Progenitor cell of endocrine pancreas (in vitro differentiated cells): Measurements from ENCODE around the gene AHRR. TPM values are rescaled to one million over a fixed set of nuclear protein-coding genes. Genes with fewer than 3 reads are reported as not detected.

Experiments
- DNase-seq: peaks from one replicate; pipeline ENCODE4 v3.0.0; 2021; ENCODE audit warnings: low spot score; ENCODE audit not compliant: unreplicated experiment
- H3K27ac Mint-ChIP-seq: 2 replicates; pipeline ENCODE4 v1.8.0; 2021; ENCODE audit warnings: mild to moderate bottlenecking, moderate library complexity, mixed read lengths
- H3K27me3 Mint-ChIP-seq: 2 replicates; pipeline ENCODE4 v1.8.0; 2021; ENCODE audit warnings: mixed read lengths
- H3K36me3 Mint-ChIP-seq: 2 replicates; pipeline ENCODE4 v1.8.0; 2022; ENCODE audit warnings: mixed read lengths; ENCODE audit not compliant: insufficient read depth
- H3K4me1 Mint-ChIP-seq: 2 replicates; pipeline ENCODE4 v1.8.0; 2021; ENCODE audit warnings: low read depth, mixed read lengths
- H3K4me3 Mint-ChIP-seq: 2 replicates; pipeline ENCODE4 v1.8.0; 2021; ENCODE audit warnings: low read depth, mild to moderate bottlenecking, moderate library complexity, mixed read lengths
- H3K9me3 Mint-ChIP-seq: 2 replicates; pipeline ENCODE4 v1.8.0; 2021; ENCODE audit warnings: low read depth, mixed read lengths
- total RNA-seq: library from RNA; stranded (reverse); gene quantifications from 2 replicates; pipeline ENCODE4 v1.2.1, GENCODE V29; 2021
- TF ChIP-seq, protein P1 (sequence below): fragments of 200-600 bp; sonication (generic); IDR thresholded peaks from one replicate; pipeline ENCODE4 v1.5.0; 2021; ENCODE audit warnings: antibody characterized with exemption, mild to moderate bottlenecking; ENCODE audit not compliant: unreplicated experiment

AHRR gene
- total RNA-seq, 1 donor from 2014 or later = 1.3 TPM

DNA sequence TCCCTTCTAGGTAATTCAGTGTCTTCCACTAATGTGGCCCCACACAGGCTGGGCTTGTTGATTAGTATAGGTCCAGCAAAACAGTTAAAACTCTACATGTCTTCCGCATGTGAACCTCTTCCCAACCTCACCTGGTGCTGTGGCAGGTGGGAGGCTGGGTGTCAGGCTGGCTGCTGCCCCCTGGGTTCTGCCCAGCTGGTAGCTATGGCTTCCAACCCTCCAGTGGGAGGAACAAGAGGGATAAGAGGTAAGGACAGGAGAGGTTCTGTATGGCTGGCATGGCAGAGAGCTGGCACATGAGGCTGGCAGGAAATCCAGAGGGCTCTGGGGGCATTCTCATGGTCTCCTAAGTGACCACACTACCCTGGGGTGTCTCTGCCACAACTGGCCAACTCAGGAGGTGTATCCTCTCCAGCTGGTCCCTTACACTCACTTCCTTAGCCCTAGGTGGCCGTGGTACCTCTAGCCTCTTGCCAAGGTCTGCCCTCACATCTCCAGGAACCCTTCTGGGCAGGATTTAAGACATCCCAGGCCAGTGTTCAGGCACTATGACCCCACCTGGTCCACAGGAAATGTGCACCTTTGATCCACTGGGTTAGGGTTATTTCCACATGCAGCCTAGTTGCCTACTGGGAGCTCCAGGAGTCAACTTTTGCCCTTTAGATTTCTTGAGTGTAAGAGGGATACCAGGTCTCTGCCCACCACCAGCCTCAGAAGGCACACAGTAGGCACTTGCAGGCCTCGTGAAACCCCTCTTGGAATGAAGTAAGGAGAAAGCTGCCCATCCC lies 41.7 kb downstream of the AHRR start:
- DNase-seq = peak; percentile 1
- TF ChIP-seq, protein P1, sequence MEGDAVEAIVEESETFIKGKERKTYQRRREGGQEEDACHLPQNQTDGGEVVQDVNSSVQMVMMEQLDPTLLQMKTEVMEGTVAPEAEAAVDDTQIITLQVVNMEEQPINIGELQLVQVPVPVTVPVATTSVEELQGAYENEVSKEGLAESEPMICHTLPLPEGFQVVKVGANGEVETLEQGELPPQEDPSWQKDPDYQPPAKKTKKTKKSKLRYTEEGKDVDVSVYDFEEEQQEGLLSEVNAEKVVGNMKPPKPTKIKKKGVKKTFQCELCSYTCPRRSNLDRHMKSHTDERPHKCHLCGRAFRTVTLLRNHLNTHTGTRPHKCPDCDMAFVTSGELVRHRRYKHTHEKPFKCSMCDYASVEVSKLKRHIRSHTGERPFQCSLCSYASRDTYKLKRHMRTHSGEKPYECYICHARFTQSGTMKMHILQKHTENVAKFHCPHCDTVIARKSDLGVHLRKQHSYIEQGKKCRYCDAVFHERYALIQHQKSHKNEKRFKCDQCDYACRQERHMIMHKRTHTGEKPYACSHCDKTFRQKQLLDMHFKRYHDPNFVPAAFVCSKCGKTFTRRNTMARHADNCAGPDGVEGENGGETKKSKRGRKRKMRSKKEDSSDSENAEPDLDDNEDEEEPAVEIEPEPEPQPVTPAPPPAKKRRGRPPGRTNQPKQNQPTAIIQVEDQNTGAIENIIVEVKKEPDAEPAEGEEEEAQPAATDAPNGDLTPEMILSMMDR = no peak
- Mint-ChIP-seq H3K27ac (no peak overlapping the region), H3K27me3 (peaks cover 31% of the 10 kb centered on the region), H3K4me3 (no peak overlapping the region), H3K4me1 (no peaks in the 10 kb centered on the region), H3K9me3 (peaks cover 6% of the 10 kb centered on the region), H3K36me3 (no peaks in the 10 kb centered on the region)

DNA sequence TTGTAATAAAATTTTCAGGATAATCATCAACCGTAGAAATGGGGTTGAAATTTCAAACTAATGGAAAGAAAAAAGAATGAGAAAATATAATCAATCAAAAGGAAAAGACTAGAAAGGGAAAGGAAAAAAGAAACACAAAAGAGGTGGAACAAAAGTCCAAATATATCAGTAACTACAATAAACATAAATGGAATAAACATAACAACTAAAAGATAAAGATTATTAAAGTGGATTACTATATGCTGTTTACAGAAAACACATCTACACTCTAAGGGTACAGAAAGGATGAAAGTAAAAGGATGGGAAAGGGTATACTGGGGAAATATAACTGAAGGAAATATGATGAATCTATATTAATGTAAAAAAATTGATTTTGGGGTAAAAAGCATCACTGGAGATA lies 43.0 kb downstream of the AHRR start:
- no peaks in the 10 kb centered on the region for H3K4me1 Mint-ChIP-seq
- DNase-seq = no peak
- H3K27me3 Mint-ChIP-seq = peaks cover 44% of the 10 kb centered on the region
- TF ChIP-seq, protein P1 = no peak
- H3K27ac Mint-ChIP-seq = no peak overlapping the region
- no peak overlapping the region for H3K4me3 Mint-ChIP-seq
- no peaks in the 10 kb centered on the region for H3K36me3 Mint-ChIP-seq
- H3K9me3 Mint-ChIP-seq = peaks cover 6% of the 10 kb centered on the region

DNA sequence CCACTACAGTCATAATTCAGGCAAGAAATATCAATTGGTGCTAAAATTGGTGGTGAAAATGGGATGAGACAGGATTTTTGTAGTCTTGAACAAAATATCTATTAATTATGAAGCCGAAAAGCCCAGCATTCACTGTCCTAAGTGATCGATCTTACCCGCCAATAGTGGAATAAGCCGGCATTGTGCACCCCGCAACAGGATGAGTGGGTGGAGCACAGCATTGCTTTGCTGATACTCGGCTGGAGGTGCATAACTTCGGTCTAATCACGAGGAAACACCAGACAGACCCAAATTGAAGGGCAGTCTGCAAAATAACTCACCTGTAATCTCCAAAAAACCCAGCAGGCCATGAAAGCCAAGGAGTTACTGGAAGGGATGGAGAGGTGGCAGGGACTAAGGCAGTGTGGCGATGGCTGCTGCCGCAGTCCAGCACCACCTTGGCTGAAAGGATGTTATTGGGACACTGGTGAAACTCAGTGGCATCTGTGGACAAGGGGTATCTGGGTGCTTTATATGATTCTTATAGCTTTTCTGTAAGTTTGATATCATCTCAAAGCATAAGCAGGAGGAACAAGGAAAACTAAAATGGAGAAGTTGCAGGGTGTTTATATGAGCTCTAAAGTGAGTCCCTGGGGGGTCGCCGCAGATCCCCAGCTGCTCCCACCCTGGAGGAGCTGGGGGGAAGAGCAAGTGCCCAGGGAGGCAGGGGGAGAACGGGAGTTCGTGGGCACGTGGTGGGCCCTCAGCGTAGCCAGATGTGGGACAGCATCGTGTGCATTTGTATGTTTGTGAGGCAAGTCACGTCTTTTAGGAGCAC lies 45.2 kb downstream of the AHRR start:
- TF ChIP-seq, protein P1 = no peak
- H3K4me3 Mint-ChIP-seq = no peak overlapping the region
- H3K9me3 Mint-ChIP-seq = peaks cover 6% of the 10 kb centered on the region
- DNase-seq = no peak
- peaks cover 41% of the 10 kb centered on the region for H3K27me3 Mint-ChIP-seq
- no peaks in the 10 kb centered on the region for H3K4me1 Mint-ChIP-seq
- no peak overlapping the region for H3K27ac Mint-ChIP-seq
- H3K36me3 Mint-ChIP-seq = no peaks in the 10 kb centered on the region

DNA sequence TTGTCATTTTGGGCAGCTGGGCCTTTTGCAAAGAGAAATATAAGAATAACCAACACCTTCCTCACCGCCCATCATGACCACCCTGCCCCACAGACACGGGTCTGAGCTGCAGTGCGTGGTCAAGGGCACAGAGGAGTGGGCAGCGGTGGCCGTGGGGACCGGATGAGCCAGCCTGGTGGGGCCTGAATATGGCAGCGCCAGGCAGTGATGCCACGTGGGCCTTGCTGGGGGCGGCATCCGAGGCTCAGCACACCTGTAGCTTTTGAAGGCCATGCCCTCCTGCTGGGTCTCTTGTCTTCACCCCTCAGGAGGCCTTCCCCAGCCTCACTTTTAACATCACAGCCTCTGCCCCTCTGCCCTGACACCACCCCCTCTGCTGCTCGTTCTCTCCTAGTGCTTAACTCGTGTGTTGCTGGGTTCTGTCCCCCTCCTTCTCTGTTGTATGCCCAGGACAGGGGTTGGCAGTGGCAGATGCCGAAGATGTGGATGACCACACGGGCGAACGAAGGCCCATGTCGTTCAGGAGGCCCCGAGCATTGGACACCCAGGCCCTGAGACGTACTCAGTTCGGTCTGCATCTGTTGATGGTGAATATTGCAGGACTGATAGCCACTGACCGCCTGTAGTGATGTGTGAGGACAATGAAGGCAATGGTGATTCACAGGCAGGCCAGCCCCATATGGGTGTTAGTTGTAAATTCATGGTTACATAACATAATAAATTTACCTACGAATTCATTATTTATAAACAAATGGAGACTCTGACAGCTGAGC lies 46.0 kb downstream of the AHRR start:
- no peak overlapping the region for H3K27ac Mint-ChIP-seq
- H3K36me3 Mint-ChIP-seq = no peaks in the 10 kb centered on the region
- TF ChIP-seq, protein P1 = no peak
- peaks cover 6% of the 10 kb centered on the region for H3K9me3 Mint-ChIP-seq
- peaks cover 43% of the 10 kb centered on the region for H3K27me3 Mint-ChIP-seq
- no peak overlapping the region for H3K4me3 Mint-ChIP-seq
- no peaks in the 10 kb centered on the region for H3K4me1 Mint-ChIP-seq
- peak; percentile 6 for DNase-seq
